Thoracic aorta (tissue), 2 donors: ENCODE measurements around the gene MTCL1. TPM values are rescaled to one million over a fixed set of nuclear protein-coding genes. Genes with fewer than 3 reads are reported as not detected.

Experiments
- ATAC-seq: fragments of 150-250 bp; one replicate; pipeline ENCODE4 v1.8.0; 2017; ENCODE audit warnings: low read depth; ENCODE audit not compliant: insufficient number of reproducible peaks, low FRiP score
- DNase-seq: peaks from one replicate; pipeline ENCODE4 v3.0.0-alpha.2; 2020; ENCODE audit warnings: low spot score
- H3K27ac ChIP-seq, 2 donors: fragments of 200-600 bp; sonication (generic); 1 replicate in 1 of 2; 2 replicates in 1 of 2; pipeline ENCODE4 v1.5.1; 2016; ENCODE audit warnings: mild to moderate bottlenecking in 2 of 2, moderate library complexity in 2 of 2
- H3K27me3 ChIP-seq: fragments of 200-600 bp; sonication (generic); replicated peaks from 2 replicates; pipeline ENCODE4 v1.6.0; 2016; ENCODE audit warnings: mild to moderate bottlenecking; ENCODE audit not compliant: insufficient read depth
- H3K36me3 ChIP-seq: fragments of 200-600 bp; sonication (generic); one replicate; pipeline ENCODE4 v1.5.1; 2016
- H3K4me1 ChIP-seq, 2 donors: fragments of 200-600 bp; sonication (generic); 1 replicate in 1 of 2; 2 replicates in 1 of 2; pipeline versions ENCODE4 v1.5.1 to v1.6.0; 2016; ENCODE audit warnings: low read depth in 2 of 2, mild to moderate bottlenecking in 1 of 2; ENCODE audit not compliant: control insufficient read depth in 1 of 2
- H3K4me3 ChIP-seq: fragments of 200-600 bp; sonication (generic); 2 replicates; pipeline ENCODE4 v1.5.1; 2016; ENCODE audit warnings: mild to moderate bottlenecking
- H3K9me3 ChIP-seq: fragments of 200-600 bp; sonication (generic); 2 replicates; pipeline ENCODE4 v1.5.1; 2016
- total RNA-seq, 2 donors: library from RNA; depleted of rRNA; stranded (reverse); fragments of >200 nt; gene quantifications; one replicate each; pipeline versions ENCODE4 v1.1.0 to v1.2.3, GENCODE V29; 2016
- TF ChIP-seq, protein P1 (sequence below): fragments of 200-600 bp; sonication (generic); IDR thresholded peaks from one replicate; pipeline ENCODE4 v1.5.1; 2019; ENCODE audit warnings: antibody characterized with exemption

Gene MTCL1
- total RNA-seq, 2 donors from 2014 or later: 9.9 to 23.3 TPM

DNA sequence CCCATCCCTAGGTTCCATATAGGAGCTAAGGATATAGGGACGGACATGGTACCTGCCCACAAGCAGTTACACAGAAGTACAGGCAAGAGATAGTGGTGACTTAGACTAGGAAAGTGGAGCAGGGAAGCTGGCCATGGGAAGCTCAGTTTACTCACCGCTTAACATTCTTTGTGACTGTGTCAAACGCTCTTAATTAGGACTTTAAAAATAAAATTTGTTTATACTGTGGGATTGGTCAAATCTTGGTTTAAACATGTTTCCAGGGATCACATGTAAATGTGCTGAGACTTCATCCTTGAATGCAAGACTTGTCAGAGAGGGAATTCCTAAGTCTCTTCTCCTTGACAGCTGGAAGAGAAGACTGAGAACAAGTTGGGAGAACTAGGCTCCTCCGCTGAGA lies 107.3 kb downstream of the MTCL1 start:
- ATAC-seq (no peak), DNase-seq (no peak)
- Histone ChIP-seq H3K27me3 (no peaks in the 10 kb centered on the region), H3K4me1 (peaks cover 0 to 3% of the 10 kb centered on the region in 2 donors), H3K9me3 (no peaks in the 10 kb centered on the region), H3K4me3 (no peak overlapping the region), H3K36me3 (no peaks in the 10 kb centered on the region), H3K27ac (no peak overlapping the region)
- TF ChIP-seq, protein P1, sequence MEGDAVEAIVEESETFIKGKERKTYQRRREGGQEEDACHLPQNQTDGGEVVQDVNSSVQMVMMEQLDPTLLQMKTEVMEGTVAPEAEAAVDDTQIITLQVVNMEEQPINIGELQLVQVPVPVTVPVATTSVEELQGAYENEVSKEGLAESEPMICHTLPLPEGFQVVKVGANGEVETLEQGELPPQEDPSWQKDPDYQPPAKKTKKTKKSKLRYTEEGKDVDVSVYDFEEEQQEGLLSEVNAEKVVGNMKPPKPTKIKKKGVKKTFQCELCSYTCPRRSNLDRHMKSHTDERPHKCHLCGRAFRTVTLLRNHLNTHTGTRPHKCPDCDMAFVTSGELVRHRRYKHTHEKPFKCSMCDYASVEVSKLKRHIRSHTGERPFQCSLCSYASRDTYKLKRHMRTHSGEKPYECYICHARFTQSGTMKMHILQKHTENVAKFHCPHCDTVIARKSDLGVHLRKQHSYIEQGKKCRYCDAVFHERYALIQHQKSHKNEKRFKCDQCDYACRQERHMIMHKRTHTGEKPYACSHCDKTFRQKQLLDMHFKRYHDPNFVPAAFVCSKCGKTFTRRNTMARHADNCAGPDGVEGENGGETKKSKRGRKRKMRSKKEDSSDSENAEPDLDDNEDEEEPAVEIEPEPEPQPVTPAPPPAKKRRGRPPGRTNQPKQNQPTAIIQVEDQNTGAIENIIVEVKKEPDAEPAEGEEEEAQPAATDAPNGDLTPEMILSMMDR: no peak

DNA sequence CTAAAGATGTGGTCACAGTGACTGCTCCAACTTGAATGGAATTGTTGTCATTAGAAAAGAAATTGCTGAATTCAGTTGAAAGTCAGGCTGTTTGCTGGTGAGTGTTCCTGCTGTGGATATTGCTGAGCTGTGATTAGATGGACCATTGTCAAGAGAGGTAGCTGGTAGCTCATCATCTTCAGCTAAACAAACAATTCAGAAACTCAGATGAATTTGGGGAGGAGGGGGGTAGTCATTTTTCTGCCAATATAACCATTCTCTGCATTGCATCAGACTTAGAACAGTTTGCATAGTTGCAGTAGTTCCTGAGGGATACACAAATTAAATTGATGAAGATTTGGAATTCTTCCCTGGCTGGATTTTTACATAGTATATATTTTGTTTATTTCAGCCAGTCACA lies 108.3 kb downstream of the MTCL1 start:
- no peak for ATAC-seq
- TF ChIP-seq, protein P1: no peak

DNA sequence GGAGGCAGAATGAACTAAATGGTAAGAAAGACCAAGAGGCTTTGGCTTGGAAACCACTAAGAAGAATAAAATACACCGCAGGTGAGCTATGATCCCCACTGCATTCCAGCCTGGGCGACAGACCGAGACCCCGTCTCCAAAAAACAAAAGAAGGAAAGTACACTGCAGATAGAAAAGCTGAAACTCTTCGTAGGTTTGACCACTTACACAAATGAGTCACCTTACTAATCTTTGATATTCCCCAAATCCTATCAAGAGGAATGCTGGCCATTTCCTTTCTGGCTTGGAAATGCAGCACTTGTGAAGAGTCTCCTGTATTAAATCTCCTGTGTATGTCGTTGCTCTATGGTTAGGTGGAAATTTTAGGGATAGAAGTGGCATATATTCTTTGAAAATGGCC lies 108.8 kb downstream of the MTCL1 start:
- Histone ChIP-seq H3K36me3 (no peaks in the 10 kb centered on the region), H3K4me1 (peaks cover 0 to 3% of the 10 kb centered on the region in 2 donors), H3K9me3 (no peaks in the 10 kb centered on the region), H3K27ac (no peak overlapping the region), H3K4me3 (no peak overlapping the region), H3K27me3 (no peaks in the 10 kb centered on the region)
- ATAC-seq (no peak), DNase-seq (no peak)
- TF ChIP-seq, protein P1: no peak

More for the DNA sequence above, 108.3 kb downstream of the MTCL1 start:
- no peak for DNase-seq
- H3K36me3 ChIP-seq: no peaks in the 10 kb centered on the region
- H3K4me1 ChIP-seq: peaks cover 0 to 3% of the 10 kb centered on the region in 2 donors
- H3K4me3 ChIP-seq: no peak overlapping the region
- H3K27me3 ChIP-seq: no peaks in the 10 kb centered on the region
- no peaks in the 10 kb centered on the region for H3K9me3 ChIP-seq
- H3K27ac ChIP-seq: no peak overlapping the region

DNA sequence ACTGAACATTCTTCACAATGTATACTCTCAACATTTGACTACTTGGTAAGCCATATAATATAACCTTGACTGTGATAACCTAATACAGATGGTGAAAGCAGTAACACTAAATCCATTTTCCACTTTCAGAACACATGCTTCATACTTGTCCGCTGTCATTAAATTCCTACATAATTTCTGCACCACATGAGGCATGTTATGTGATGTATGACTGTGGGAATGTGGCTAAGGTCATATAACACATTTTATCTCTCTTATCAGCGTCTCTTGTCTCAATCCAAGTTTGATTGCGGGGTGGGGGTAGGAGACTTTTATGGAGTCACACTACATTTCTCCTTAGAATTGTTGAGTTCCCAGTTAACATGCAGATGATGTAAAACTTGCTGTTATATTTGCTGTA lies 110.9 kb downstream of the MTCL1 start:
- DNase-seq (no peak), ATAC-seq (no peak)
- Histone ChIP-seq H3K9me3 (no peaks in the 10 kb centered on the region), H3K4me3 (no peak overlapping the region), H3K27ac (no peak overlapping the region), H3K4me1 (peaks cover 0 to 3% of the 10 kb centered on the region in 2 donors), H3K27me3 (no peaks in the 10 kb centered on the region), H3K36me3 (no peaks in the 10 kb centered on the region)
- TF ChIP-seq, protein P1: no peak

DNA sequence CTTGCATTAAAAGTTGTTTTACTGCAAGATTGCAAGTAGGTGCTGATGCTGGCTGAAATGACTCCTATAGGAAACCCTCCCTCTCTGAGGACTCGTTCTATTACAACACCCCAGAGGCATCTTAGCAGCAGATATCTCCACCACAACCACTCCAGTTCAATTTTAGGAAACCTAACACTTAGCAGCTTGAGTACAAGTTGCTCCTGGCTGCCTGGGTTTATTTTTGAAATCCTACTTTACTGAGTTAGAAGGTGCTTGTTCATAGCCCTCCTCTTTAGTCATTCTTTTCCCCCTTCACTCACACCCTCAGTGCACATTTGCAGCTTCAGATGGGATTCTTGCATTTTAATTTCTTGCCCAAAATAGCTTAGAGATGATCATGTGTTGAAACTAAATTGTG lies 111.5 kb downstream of the MTCL1 start:
- Histone ChIP-seq H3K27ac (no peak overlapping the region), H3K9me3 (no peaks in the 10 kb centered on the region), H3K4me1 (peaks cover 0 to 3% of the 10 kb centered on the region in 2 donors), H3K4me3 (no peak overlapping the region), H3K36me3 (no peaks in the 10 kb centered on the region), H3K27me3 (no peaks in the 10 kb centered on the region)
- DNase-seq: no peak
- no peak for ATAC-seq
- TF ChIP-seq, protein P1: no peak
